Thoracic aorta (tissue), 2 donors: ENCODE results near the gene CXCL10. TPM values are rescaled to one million over a fixed set of nuclear protein-coding genes. Genes with fewer than 3 reads are reported as not detected.

ENCODE experiments used
- ATAC-seq: fragments of 150-250 bp; one replicate; pipeline ENCODE4 v1.8.0; 2017; ENCODE audit warnings: low read depth; ENCODE audit not compliant: insufficient number of reproducible peaks, low FRiP score
- DNase-seq: peaks from one replicate; pipeline ENCODE4 v3.0.0-alpha.2; 2020; ENCODE audit warnings: low spot score
- H3K27ac ChIP-seq, 2 donors: fragments of 200-600 bp; sonication (generic); 1 replicate in 1 of 2; 2 replicates in 1 of 2; pipeline ENCODE4 v1.5.1; 2016; ENCODE audit warnings: mild to moderate bottlenecking in 2 of 2, moderate library complexity in 2 of 2
- H3K27me3 ChIP-seq: fragments of 200-600 bp; sonication (generic); replicated peaks from 2 replicates; pipeline ENCODE4 v1.6.0; 2016; ENCODE audit warnings: mild to moderate bottlenecking; ENCODE audit not compliant: insufficient read depth
- H3K36me3 ChIP-seq: fragments of 200-600 bp; sonication (generic); one replicate; pipeline ENCODE4 v1.5.1; 2016
- H3K4me1 ChIP-seq, 2 donors: fragments of 200-600 bp; sonication (generic); 1 replicate in 1 of 2; 2 replicates in 1 of 2; pipeline versions ENCODE4 v1.5.1 to v1.6.0; 2016; ENCODE audit warnings: low read depth in 2 of 2, mild to moderate bottlenecking in 1 of 2; ENCODE audit not compliant: control insufficient read depth in 1 of 2
- H3K4me3 ChIP-seq: fragments of 200-600 bp; sonication (generic); 2 replicates; pipeline ENCODE4 v1.5.1; 2016; ENCODE audit warnings: mild to moderate bottlenecking
- H3K9me3 ChIP-seq: fragments of 200-600 bp; sonication (generic); 2 replicates; pipeline ENCODE4 v1.5.1; 2016
- CTCF ChIP-seq: fragments of 200-600 bp; sonication (generic); IDR thresholded peaks from one replicate; pipeline ENCODE4 v1.5.1; 2019; ENCODE audit warnings: antibody characterized with exemption
- total RNA-seq, 2 donors: library from RNA; depleted of rRNA; stranded (reverse); fragments of >200 nt; gene quantifications; one replicate each; pipeline versions ENCODE4 v1.1.0 to v1.2.3, GENCODE V29; 2016

CXCL10 gene
- total RNA-seq, 2 donors from 2014 or later = 1.3 to 16.2 TPM

- Histone ChIP-seq H3K9me3 (no peaks in the 10 kb centered on the region), H3K36me3 (no peaks in the 10 kb centered on the region), H3K4me1 (no peaks in the 10 kb centered on the region), H3K27me3 (no peaks in the 10 kb centered on the region), H3K4me3 (no peak overlapping the region), H3K27ac (no peak overlapping the region)
- TF ChIP-seq CTCF = no peak
- DNase-seq (no peak), ATAC-seq (no peak)
These were observed 38.1 kb upstream of the CXCL10 start for GRCh38 chr4:76061421-76061820.

DNA sequence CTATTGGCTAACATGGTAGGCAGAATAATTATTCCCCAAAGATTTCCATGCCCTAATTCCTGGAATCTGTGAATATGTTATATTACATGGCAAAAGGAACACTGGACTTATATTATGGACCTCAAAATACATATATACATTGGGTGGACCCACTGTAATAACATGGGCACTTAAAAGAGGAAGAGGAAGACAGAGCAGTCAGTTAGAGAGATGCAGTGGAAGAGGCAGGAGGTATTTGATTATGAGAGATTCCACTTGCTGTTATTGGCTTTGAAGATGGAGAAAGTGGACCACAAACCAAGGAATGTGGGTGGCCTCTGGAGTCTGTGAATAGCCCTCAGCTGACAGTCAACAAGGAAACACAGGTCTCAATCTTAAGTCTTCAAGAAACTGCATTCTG is 37.2 kb upstream of the CXCL10 start:
- ATAC-seq (no peak), DNase-seq (no peak)
- Histone ChIP-seq H3K4me3 (no peak overlapping the region), H3K36me3 (no peaks in the 10 kb centered on the region), H3K4me1 (no peaks in the 10 kb centered on the region), H3K9me3 (no peaks in the 10 kb centered on the region), H3K27me3 (no peaks in the 10 kb centered on the region), H3K27ac (no peak overlapping the region)
- TF ChIP-seq CTCF = no peak

GRCh38 chr4:76059750-76060149 is 36.5 kb upstream of the CXCL10 start:
- Histone ChIP-seq H3K4me3 (no peak overlapping the region), H3K27me3 (no peaks in the 10 kb centered on the region), H3K4me1 (no peaks in the 10 kb centered on the region), H3K9me3 (no peaks in the 10 kb centered on the region), H3K36me3 (no peaks in the 10 kb centered on the region), H3K27ac (no peak overlapping the region)
- no peak for ATAC-seq
- no peak for DNase-seq
- no peak for TF ChIP-seq CTCF

GRCh38 chr4:76058888-76059426 is 35.7 kb upstream of the CXCL10 start:
- DNase-seq = no peak
- no peak for ATAC-seq
- Histone ChIP-seq H3K27ac (no peak overlapping the region), H3K4me3 (no peak overlapping the region), H3K4me1 (no peaks in the 10 kb centered on the region), H3K36me3 (no peaks in the 10 kb centered on the region), H3K9me3 (no peaks in the 10 kb centered on the region), H3K27me3 (no peaks in the 10 kb centered on the region)
- no peak for TF ChIP-seq CTCF

DNA sequence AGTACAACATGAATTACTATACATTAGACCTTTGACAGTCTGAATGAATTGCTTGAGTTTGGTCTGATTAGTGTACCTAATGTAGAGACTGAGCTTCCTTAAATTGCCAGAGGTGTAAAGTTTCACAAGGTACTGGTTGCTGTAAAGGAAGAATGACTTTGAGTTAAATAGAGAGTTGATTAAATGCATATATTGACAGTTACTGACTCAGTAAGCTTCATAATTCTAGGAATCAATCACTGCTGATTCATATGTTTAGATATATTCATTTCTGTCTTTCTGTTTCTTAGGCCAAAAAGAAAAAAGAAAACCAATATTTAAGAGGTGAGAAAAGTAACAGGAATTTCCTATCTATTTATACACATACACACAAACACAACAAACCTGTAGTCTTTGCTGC is 35.0 kb upstream of the CXCL10 start:
- Histone ChIP-seq H3K27me3 (no peaks in the 10 kb centered on the region), H3K9me3 (no peaks in the 10 kb centered on the region), H3K4me3 (no peak overlapping the region), H3K36me3 (no peaks in the 10 kb centered on the region), H3K4me1 (no peaks in the 10 kb centered on the region), H3K27ac (no peak overlapping the region)
- DNase-seq = no peak
- no peak for ATAC-seq
- TF ChIP-seq CTCF = no peak
